Esophagus muscularis mucosa (tissue), 4 donors: Measurements from ENCODE around the gene LRP10. TPM values are rescaled to one million over a fixed set of nuclear protein-coding genes. Genes with fewer than 3 reads are reported as not detected.

Experiments
- DNase-seq: peaks from one replicate; pipeline ENCODE4 v3.0.0-alpha.2; 2017; ENCODE audit errors: extremely low spot score
- H3K27ac ChIP-seq, 4 donors: fragments of 200-600 bp; sonication (generic); replicated peaks in 1 of 4; 1 replicate in 3 of 4; 2 replicates in 1 of 4; pipeline ENCODE4 v1.5.1; 2016 to 2019; ENCODE audit warnings: mild to moderate bottlenecking in 1 of 4
- H3K27me3 ChIP-seq, 4 donors: fragments of 200-600 bp; sonication (generic); one replicate each; pipeline versions ENCODE4 v1.5.1 to v1.6.0; 2016 to 2019
- H3K36me3 ChIP-seq, 4 donors: fragments of 200-600 bp; sonication (generic); one replicate each; pipeline ENCODE4 v1.5.1; 2016 to 2019
- H3K4me1 ChIP-seq, 4 donors: fragments of 200-600 bp; sonication (generic); one replicate each; pipeline ENCODE4 v1.5.1; 2016 to 2019
- H3K4me3 ChIP-seq, 4 donors: fragments of 200-600 bp; sonication (generic); 1 replicate in 2 of 4; 2 replicates in 2 of 4; pipeline ENCODE4 v1.5.1; 2016 to 2019; ENCODE audit warnings: mild to moderate bottlenecking in 4 of 4, moderate library complexity in 1 of 4
- H3K9me3 ChIP-seq, 4 donors: fragments of 200-600 bp; sonication (generic); 1 replicate in 3 of 4; 2 replicates in 1 of 4; pipeline ENCODE4 v1.5.1; 2016 to 2019
- CTCF ChIP-seq, 3 experiments: fragments of 200-600 bp in 2 of 3; fragments of 450-650 bp in 1 of 3; sonication (generic) in 2 of 3; IDR thresholded peaks; one replicate each; pipeline ENCODE4 v1.5.1; 2017 to 2019; ENCODE audit warnings: antibody characterized with exemption in 3 of 3, mild to moderate bottlenecking in 2 of 3, moderate library complexity in 1 of 3
- EP300 ChIP-seq: sonication (generic); formaldehyde crosslinking; IDR thresholded peaks from one replicate; pipeline ENCODE4 v1.6.1; 2017; ENCODE audit warnings: antibody characterized with exemption
- POLR2A ChIP-seq: fragments of 450-650 bp; IDR thresholded peaks from one replicate; pipeline ENCODE4 v1.6.1; 2017; ENCODE audit warnings: antibody characterized with exemption, moderate library complexity, mild to moderate bottlenecking, low read depth
- POLR2AphosphoS5 ChIP-seq, 2 donors: sonication (generic); formaldehyde crosslinking; IDR thresholded peaks; one replicate each; pipeline ENCODE4 v1.6.1; 2017; ENCODE audit warnings: antibody characterized with exemption in 2 of 2
- WGBS: methylation state at CpG from one replicate; pipeline ENCODE4 v1.1.5; 2018; 5-methylcytosine and 5-hydroxymethylcytosine counted together
- intact Hi-C: fragments of 100-400 bp; cut with DNase I; formaldehyde crosslinking; loops from one replicate; pipeline ENCODE4 v1.15.1; 2023
- total RNA-seq, 4 donors: library from RNA; depleted of rRNA; stranded (reverse); fragments of >200 nt; gene quantifications; one replicate each; pipeline versions ENCODE4 v1.1.0 to v1.2.1, GENCODE V29; 2016

The LRP10 gene
- total RNA-seq, 4 donors from 2014 or later, result 111 to 279 (median 197) TPM

- peak overlapping the region; percentile 98 to 100 (median 100) for H3K27ac ChIP-seq
- peaks cover 0 to 3% (median 0%) of the 10 kb centered on the region in 4 donors for H3K27me3 ChIP-seq
- no peaks in the 10 kb centered on the region for H3K9me3 ChIP-seq
- intact Hi-C loops, result loop anchor here (1.0 to 10.0 kb wide), 2 partner anchors 27 to 112 kb away; partner anchors contain the start of gene AJUBA
- peaks cover 39 to 50% (median 49%) of the 10 kb centered on the region in 4 donors for H3K36me3 ChIP-seq
- TF ChIP-seq POLR2A (no peak), CTCF (IDR thresholded peaks at IDR 0.05) (peak in 1 of 3 experiments; percentile 11), EP300 (no peak), POLR2AphosphoS5 (IDR thresholded peaks at IDR 0.05) (no peak)
- H3K4me3 ChIP-seq, result peak overlapping the region; percentile 92 to 100 (median 98)
- DNase-seq, result no peak
- WGBS, result 30% methylated on average over 9 of the region's 10 CpGs
- peaks cover 27 to 60% (median 56%) of the 10 kb centered on the region in 4 donors for H3K4me1 ChIP-seq
Measured at GRCh38 chr14:22872833-22873520, 1.4 kb downstream of the LRP10 start.

GRCh38 chr14:22875003-22875747, 3.6 kb downstream of the LRP10 start:
- no peak overlapping the region for H3K4me3 ChIP-seq
- H3K9me3 ChIP-seq, result no peaks in the 10 kb centered on the region
- DNase-seq, result no peak
- H3K27ac ChIP-seq, result no peak overlapping the region
- H3K36me3 ChIP-seq, result peaks cover 45 to 69% (median 68%) of the 10 kb centered on the region in 4 donors
- H3K4me1 ChIP-seq, result peaks cover 22 to 52% (median 48%) of the 10 kb centered on the region in 4 donors
- intact Hi-C loops, result loop anchor here (2.0 to 10.0 kb wide), 3 partner anchors 22 to 110 kb away; partner anchors contain the start of gene AJUBA
- H3K27me3 ChIP-seq, result peaks cover 0 to 3% (median 0%) of the 10 kb centered on the region in 4 donors
- 93% methylated on average over 13 of the region's 15 CpGs for WGBS
- TF ChIP-seq POLR2AphosphoS5 (IDR thresholded peaks at IDR 0.05) (no peak), POLR2A (no peak), EP300 (no peak), CTCF (IDR thresholded peaks at IDR 0.05) (no peak)

- no peak for DNase-seq
- no peaks in the 10 kb centered on the region for H3K9me3 ChIP-seq
- intact Hi-C loops, result loop anchor here (2.0 to 10.0 kb wide), 3 partner anchors 21 to 109 kb away; partner anchors contain the start of gene AJUBA
- no peak overlapping the region for H3K4me3 ChIP-seq
- 97% methylated on average over 11 of the region's 20 CpGs for WGBS
- no peak overlapping the region for H3K27ac ChIP-seq
- TF ChIP-seq POLR2A (no peak), CTCF (IDR thresholded peaks at IDR 0.05) (no peak), EP300 (no peak)
- peaks cover 0 to 3% (median 0%) of the 10 kb centered on the region in 4 donors for H3K27me3 ChIP-seq
- peaks cover 45 to 69% (median 68%) of the 10 kb centered on the region in 4 donors for H3K36me3 ChIP-seq
- H3K4me1 ChIP-seq, result peaks cover 17 to 45% (median 41%) of the 10 kb centered on the region in 4 donors
Measured at GRCh38 chr14:22875748-22876319, 4.3 kb downstream of the LRP10 start.

GRCh38 chr14:22877000-22877501, 5.5 kb downstream of the LRP10 start:
- H3K4me1 ChIP-seq, result peaks cover 17 to 40% (median 39%) of the 10 kb centered on the region in 4 donors
- TF ChIP-seq EP300 (no peak), POLR2A (no peak), CTCF (IDR thresholded peaks at IDR 0.05) (no peak), POLR2AphosphoS5 (IDR thresholded peaks at IDR 0.05) (no peak)
- H3K4me3 ChIP-seq, result no peak overlapping the region
- peaks cover 45 to 69% (median 68%) of the 10 kb centered on the region in 4 donors for H3K36me3 ChIP-seq
- no peaks in the 10 kb centered on the region for H3K9me3 ChIP-seq
- no peak for DNase-seq
- peaks cover 0 to under 1% (median 0%) of the 10 kb centered on the region in 4 donors for H3K27me3 ChIP-seq
- intact Hi-C loops, result loop anchor here (5.0 to 10.0 kb wide), 2 partner anchors 35 to 108 kb away; partner anchors contain the start of gene AJUBA
- whole genome bisulfite sequencing, result 92% methylated on average over 19 of the region's 22 CpGs
- H3K27ac ChIP-seq, result no peak overlapping the region
